HG03175 (cell line): ENCODE results near the gene ATP1B4.

ENCODE experiments used
- ATAC-seq: cut with Tn5 transposase; IDR thresholded peaks from one replicate; pipeline ENCODE4 v1.9.1; 2021; ENCODE audit warnings: mild to moderate bottlenecking, moderate library complexity; ENCODE audit not compliant: unreplicated experiment

ATP1B4 gene

DNA sequence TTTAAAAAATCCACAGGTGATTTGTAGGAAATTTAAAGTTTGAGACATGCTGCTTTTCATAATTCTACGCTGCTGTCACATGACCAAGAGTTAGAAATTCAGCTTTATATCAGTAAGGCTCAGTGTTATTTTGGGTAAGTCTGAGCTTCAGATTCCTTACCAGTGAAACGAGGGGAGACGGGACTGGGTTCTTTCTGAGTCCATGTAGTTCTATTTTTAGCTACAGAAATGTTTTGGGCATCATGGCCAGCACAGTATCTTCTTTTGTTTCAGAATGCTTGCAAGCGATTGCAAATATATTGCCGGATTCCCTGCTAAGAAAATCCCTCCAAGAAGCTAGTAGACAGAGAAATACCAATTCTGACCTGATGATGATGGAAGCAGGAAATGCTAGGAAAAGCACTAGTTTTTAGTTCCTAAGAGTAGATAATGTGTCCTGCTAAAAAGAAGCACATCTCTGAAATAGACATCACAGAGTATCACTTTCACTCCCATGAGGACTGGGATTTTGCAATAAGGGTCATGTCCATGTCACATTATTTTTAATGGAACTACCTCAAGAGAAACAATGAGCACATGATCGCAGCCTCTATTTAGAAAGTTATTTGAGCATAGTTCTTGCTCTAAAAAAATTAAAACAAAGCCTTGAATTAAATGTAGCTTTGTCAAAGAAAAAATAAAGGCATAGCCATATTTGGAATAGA is 10.9 kb downstream of the ATP1B4 start:
- ATAC-seq: no peak

DNA sequence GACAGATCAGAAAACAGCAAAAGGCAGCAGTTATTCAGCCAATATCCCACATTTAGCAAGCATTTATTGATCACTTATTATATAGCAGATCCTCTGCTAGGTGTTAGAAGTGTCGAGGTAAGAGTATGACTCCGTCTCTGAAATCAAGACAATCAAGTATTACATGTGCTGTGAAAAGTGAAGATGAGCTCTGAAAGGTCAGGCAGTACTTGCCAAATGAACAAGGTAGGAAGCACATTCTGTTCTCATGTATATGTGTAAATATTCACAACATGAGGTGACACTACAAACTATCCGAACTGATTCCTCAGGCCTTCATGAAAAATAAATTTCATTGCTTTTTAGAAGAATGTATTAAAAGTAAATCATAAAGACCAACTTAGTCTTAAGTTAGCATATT is 15.3 kb downstream of the ATP1B4 start:
- no peak for ATAC-seq

DNA sequence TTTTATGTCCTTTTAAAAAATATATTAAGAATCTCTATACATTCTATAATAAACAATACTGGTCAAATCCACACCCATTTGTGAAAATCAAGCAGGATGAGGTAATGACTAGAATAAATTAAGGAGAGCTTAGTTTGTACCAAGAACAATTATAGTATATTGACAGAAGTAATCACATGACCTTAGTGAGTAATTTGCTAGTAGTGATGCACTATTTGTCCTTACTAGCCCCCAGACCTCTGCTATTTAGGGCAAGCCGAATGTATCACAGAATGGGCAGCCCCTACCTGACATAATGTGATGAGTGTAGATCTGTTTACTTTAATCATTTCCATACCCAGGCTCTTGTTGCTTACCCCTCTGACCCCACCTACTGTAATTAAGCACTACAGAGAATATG is 15.8 kb downstream of the ATP1B4 start:
- no peak for ATAC-seq

DNA sequence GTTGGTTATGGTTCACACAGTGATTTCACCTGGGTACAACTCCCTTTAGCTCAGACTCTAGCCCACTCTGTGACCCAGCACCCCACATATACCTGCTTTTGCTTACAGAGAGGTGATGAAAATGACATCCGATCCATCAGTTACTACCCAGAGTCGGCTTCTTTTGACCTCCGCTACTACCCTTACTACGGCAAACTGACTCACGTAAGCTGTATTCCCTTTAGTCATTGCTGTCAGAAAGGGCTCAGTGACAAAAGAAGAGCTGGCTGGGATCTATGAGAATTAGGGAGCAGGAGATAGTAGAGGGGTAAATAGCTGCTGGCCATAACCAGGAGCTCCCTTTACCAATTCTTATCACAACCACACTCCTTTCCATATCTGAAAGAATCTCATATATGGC is 16.7 kb downstream of the ATP1B4 start:
- no peak for ATAC-seq

DNA sequence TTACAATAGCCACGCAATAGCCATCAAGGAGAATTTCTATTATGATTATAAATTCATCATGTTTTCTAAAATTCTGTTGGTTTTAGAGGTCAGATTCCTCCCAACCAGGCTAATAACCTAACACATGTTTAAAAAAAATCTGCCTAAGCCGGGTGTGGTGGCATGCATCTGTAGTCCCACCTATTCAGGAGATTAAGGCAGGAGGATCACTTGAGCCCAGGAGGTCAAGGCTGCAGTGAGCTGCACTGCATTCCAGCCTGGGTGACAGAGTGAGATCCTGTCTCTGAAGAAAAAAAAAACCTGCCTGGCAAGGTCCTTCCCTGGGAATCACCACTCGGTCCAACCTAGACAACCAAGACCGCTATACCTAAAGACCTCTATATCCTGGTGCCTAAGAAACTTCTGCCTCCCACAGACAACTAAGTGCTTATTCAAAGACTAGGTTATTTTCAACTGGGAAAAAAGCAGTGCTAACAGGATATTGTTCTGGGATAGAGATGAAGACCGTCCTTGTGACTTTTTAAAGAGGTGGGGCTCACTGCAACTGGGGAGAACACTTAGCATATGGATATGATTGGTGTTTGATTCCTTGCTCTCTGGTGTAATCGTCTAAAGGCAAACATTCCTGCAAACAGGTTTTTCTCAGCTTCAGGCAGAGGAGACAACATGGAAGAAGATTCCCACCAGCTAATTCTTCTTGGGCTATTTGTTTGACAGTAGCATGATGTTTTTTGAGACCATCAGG is 18.2 kb downstream of the ATP1B4 start:
- no peak for ATAC-seq

DNA sequence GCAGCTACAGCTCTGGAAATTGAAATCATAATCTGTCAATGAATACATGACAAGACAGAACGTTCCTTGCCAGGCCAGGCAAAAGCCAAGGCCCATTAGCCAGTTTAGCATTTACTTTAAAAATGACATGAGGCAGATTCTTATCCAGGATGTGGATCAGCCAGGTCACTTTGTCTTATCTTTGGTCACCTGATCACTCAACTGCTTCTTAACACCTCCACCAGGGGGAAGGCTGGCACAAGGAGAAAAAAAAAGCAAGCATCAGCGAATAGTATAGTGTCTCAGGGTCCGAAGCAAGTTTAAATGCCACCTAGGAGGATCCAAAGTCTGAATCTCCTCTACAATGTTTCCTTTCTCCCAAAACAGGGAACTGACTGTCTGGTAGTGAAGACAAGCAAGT is 18.8 kb downstream of the ATP1B4 start:
- no peak for ATAC-seq

DNA sequence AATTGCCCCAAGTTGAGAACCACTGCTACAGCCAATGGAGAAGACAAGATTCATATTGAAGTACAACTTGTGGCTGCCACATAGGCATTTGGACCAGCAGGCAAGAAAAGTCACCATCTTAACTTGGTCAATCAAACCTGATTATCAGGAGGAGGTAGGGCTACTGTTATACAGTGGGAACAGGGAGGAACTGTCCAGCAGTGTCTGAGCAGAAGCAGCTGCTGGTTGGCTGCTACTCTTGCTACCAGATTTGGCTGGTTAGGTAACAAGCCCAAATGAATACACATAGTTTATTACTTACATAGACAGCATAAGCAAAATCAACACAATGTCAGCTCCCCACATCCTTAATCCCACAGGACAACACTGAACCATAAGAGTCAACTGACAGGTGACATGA is 39.4 kb downstream of the ATP1B4 start:
- no peak for ATAC-seq

DNA sequence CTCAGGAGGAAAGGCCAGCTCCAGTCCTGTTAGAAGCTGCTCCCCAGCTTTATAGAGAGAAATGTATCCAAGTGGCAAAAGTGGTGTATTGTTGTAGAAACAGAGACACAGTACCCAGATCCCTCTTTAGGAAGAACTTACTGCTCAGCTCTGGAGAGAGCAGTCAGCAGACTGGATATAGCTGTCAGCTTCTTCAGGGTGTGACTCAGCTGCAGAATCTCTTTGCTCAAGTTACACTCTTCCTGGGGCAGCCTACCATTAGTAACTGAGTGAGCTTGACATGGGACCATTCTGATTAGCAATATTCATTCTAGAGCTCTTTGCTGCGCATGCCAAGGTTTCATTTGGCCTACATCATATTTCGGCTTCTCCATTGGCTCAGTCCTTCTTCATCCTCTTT is 40.5 kb downstream of the ATP1B4 start:
- ATAC-seq: no peak

DNA sequence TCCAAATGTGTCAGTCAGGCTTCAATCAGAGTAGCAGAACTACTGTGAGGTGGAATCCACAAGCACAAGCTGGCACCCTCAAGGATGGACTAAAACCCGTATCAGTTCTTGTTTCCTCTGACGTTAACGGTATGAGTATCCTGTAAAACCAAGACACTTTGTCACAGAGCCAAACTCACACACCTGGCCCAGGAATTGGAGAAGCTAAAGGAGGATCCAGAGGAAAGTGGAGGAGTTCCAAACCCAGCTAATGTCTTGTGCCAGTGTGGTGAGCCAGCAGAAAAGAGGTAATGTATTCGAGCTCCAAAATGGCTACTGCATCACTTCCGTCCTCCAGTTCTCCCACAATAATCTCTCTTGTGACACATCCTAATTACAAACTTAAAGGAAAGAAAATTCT is 44.7 kb downstream of the ATP1B4 start:
- no peak for ATAC-seq

DNA sequence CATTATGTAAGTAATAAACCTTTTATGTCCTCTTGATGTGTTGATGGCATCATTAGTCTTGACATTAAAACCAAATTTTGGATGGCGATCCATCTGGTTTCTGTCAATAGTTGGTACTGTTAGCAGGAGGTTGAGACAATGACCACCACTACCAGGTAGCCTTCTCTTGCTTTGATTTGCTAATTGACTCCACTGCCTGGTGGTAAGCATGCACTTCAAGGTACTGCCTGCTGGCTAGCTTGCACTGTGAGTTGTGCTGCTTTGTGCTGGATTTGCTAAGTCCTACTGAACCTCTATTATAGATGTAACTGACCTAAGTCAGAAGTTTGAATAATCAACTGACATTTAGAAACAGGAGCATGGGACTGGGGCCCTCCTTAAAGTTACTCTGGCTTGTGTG is 46.3 kb downstream of the ATP1B4 start:
- ATAC-seq: no peak

DNA sequence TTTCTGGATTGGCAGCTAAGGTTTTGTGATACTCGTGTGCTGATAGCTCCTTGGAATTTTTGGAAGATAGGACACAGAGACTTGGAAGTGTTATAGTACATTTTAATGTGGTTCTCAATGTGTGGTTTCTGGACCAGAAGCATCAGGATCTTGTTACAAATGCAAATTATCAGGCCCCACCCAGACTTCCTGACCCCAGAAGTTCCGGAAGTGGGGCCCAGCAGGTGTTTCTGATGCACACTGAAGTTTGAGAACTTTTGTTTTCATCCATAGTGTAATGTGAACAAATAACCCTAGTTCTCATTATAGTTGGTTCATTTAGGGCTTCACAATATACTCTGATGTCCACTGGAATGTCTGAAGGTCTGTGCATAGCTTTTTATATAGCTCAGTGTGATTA is 57.6 kb downstream of the ATP1B4 start:
- ATAC-seq: peak; percentile 81

DNA sequence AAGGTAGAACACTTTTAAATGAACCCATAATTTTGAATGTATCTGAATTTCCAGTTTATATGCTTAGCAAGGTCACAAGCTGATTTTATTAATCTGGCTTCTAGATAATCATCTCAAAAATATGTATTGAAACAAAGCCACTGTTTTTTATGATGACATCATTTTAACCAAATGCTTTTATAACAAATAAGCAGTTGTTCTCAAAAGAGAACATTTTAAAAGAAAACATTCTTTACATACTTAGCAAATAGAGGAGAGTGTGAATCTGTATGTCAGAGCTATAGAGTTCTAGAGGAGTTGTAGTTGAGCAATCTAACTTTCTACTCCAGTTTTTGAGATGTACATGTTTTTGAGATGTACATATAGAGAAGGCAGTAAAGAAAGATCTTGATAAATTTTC is 64.7 kb downstream of the ATP1B4 start:
- no peak for ATAC-seq

DNA sequence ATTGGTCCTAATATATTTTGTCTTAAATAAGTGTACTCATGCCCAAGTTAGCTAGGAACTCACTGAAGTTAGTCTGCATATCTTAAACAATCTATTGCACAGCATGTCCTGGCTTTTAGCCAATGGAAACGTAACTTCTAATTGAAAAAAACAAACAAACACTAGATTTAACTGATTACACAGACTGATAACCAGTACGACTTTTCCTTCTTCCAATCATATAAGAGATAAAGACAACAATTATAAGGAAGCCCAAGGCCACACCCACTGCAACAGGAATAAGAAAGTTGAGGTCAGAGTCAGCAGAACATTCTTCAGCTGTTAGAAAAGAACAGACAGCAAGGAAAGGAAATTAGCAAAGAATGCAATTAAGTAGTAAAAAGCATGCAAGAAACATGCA is 66.4 kb downstream of the ATP1B4 start:
- no peak for ATAC-seq

DNA sequence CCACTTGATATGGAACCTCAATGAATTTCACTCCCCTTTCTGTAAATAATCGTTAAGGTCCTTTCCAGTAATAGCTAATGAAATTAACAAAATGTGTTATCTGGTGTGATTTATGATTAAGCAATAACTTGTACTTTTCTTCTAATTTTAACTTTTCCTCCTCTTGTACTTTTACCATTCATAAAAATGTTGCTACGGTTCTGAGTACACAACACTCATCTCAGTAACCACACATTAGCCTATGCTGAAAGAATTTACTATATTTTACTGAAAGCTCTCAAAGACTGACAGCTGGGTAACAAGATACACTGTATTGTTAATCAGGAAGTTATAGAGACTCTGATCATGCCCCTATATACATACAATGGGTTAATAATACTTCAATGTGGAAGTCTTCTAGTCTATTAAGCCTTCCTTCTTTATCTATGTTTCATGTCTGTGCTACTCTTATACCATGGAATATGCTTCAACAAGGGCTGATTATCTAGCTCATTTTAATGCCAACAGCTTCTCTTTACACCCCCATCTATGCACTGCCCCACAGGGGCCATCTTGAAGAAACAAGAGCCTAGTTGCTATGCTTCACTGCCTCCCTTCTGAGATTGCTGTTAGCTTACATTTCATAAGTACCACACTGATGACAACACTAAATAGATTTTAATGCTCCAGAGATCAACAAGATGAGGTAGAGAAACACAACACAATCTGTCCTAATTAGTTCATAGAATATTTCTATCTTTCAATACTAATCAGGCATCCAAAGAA is 68.1 kb downstream of the ATP1B4 start:
- ATAC-seq: peak; percentile 60
